Muscle layer of colon (tissue), 2 donors: ENCODE measurements around the gene ARHGAP22.

ENCODE experiments used
- H3K27ac ChIP-seq: one replicate; pipeline ENCODE4 v1.7.0; 2013; ENCODE audit warnings: low read depth, mild to moderate bottlenecking, low read length, moderate library complexity
- H3K27me3 ChIP-seq, 2 donors: one replicate each; pipeline ENCODE4 v1.7.0; 2013; ENCODE audit warnings: low read length in 2 of 2, mild to moderate bottlenecking in 2 of 2; ENCODE audit not compliant: insufficient read depth in 2 of 2, control insufficient read depth in 1 of 2
- H3K36me3 ChIP-seq: one replicate; pipeline ENCODE4 v1.7.0; 2013; ENCODE audit warnings: mild to moderate bottlenecking, low read length; ENCODE audit not compliant: insufficient read depth
- H3K4me1 ChIP-seq: one replicate; pipeline ENCODE4 v1.7.0; 2013; ENCODE audit warnings: mild to moderate bottlenecking, low read length; ENCODE audit not compliant: insufficient read depth
- H3K4me3 ChIP-seq, 2 donors: one replicate each; pipeline ENCODE4 v1.7.0; 2013; ENCODE audit warnings: low read length in 2 of 2, low read depth in 1 of 2, mild to moderate bottlenecking in 1 of 2, moderate library complexity in 1 of 2
- H3K9ac ChIP-seq: one replicate; pipeline ENCODE4 v1.7.0; 2013; ENCODE audit warnings: low read length
- H3K9me3 ChIP-seq: one replicate; pipeline ENCODE4 v1.7.0; 2013; ENCODE audit warnings: mild to moderate bottlenecking, low read length
- donor health status: abdominal sarcoma.
- donor health status: Adenocarcinoma of cecum.

ARHGAP22 gene

DNA sequence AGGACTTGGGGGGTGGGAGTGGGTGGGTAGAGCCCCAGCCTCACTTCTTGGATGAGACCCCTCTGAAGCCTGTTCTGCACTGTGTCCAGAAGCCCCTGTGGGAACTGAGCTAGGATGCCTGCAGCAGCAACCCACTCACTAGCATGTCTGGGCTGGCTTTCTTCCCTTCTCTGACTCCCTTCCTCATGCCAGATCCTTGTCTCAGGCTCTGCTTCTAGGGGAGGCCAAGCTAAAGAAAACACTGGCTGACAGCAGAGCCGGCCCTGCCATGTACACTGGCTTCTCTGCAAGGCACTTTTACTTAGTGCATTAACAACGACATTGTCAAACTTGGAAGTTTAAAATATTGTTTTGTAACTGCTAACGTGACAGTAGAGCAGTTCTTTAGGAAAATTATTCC, 50.2 kb downstream of the ARHGAP22 start:
- H3K27ac ChIP-seq = no peak overlapping the region

DNA sequence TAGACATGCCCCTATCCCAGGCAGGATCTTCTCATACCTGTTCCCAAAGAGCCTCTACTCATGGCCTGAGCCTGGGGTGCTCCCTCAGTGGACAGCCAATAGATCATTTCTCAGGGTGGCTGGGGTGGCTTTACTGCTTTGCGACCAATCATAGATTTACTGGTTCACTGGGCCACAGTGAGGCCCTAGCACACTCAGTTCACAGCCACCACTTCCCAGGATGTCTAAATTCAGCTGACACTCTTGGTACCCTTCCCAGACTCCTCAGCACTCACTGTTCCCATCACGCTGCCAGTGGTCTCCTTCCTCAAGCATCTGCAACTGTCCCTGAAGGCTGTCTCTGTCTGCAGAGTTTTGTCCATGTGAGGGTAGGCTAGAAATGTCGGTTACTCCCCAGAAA, 50.6 kb downstream of the ARHGAP22 start:
- Histone ChIP-seq H3K9ac (no peak overlapping the region), H3K4me1 (peaks cover 30% of the 10 kb centered on the region), H3K9me3 (no peaks in the 10 kb centered on the region), H3K27me3 (no peaks in the 10 kb centered on the region), H3K4me3 (no peak overlapping the region), H3K27ac (no peak overlapping the region), H3K36me3 (no peaks in the 10 kb centered on the region)

More for the DNA sequence above, 50.2 kb downstream of the ARHGAP22 start:
- Histone ChIP-seq H3K4me3 (no peak overlapping the region), H3K4me1 (peaks cover 30% of the 10 kb centered on the region), H3K9me3 (no peaks in the 10 kb centered on the region), H3K27me3 (no peaks in the 10 kb centered on the region), H3K36me3 (no peaks in the 10 kb centered on the region), H3K9ac (no peak overlapping the region)

DNA sequence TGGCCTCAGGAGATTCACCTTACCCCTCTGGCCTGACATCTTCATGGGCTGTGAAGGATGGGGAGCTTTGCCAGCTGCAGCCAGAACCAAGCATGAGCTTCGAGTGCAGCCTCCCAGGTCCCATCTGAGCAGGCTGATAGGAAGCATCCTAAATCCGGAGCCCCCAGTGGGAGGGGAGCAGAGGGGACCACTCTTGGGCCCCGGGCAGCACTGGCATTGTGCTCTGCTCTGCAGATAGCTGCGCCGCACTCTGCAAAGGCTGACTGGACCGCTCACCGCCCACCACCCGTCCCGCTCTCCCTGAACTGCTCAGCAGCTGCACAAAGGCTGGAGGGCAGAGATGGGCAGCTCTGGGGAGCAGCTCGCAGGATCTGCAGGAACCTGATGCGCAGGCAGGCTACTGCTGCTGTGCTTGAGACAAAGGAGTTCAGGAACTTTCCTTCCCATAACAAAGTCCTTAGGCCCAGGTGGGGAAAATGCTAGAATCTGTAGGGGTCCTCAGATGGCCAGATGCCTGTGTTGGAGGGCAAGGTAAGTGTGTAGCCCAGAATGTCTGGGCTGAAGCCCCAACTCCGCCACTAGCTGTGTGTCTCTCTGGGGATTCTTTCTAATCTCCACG, 51.8 kb downstream of the ARHGAP22 start:
- no peaks in the 10 kb centered on the region for H3K9me3 ChIP-seq
- no peak overlapping the region for H3K27ac ChIP-seq
- peaks cover 30% of the 10 kb centered on the region for H3K4me1 ChIP-seq
- no peaks in the 10 kb centered on the region for H3K27me3 ChIP-seq
- no peak overlapping the region for H3K9ac ChIP-seq
- no peak overlapping the region for H3K4me3 ChIP-seq
- no peaks in the 10 kb centered on the region for H3K36me3 ChIP-seq

- no peaks in the 10 kb centered on the region for H3K27me3 ChIP-seq
- no peaks in the 10 kb centered on the region for H3K36me3 ChIP-seq
- peaks cover 30% of the 10 kb centered on the region for H3K4me1 ChIP-seq
- no peak overlapping the region for H3K27ac ChIP-seq
- no peak overlapping the region for H3K9ac ChIP-seq
- no peaks in the 10 kb centered on the region for H3K9me3 ChIP-seq
- H3K4me3 ChIP-seq = no peak overlapping the region
Measured at GRCh38 chr10:48551861-48552591, 52.8 kb downstream of the ARHGAP22 start.

- no peak overlapping the region for H3K4me3 ChIP-seq
- H3K9ac ChIP-seq = no peak overlapping the region
- H3K36me3 ChIP-seq = no peaks in the 10 kb centered on the region
- H3K27ac ChIP-seq = no peak overlapping the region
- no peaks in the 10 kb centered on the region for H3K9me3 ChIP-seq
- no peaks in the 10 kb centered on the region for H3K27me3 ChIP-seq
- H3K4me1 ChIP-seq = peaks cover 30% of the 10 kb centered on the region
Measured at GRCh38 chr10:48550977-48551376, 53.9 kb downstream of the ARHGAP22 start.

DNA sequence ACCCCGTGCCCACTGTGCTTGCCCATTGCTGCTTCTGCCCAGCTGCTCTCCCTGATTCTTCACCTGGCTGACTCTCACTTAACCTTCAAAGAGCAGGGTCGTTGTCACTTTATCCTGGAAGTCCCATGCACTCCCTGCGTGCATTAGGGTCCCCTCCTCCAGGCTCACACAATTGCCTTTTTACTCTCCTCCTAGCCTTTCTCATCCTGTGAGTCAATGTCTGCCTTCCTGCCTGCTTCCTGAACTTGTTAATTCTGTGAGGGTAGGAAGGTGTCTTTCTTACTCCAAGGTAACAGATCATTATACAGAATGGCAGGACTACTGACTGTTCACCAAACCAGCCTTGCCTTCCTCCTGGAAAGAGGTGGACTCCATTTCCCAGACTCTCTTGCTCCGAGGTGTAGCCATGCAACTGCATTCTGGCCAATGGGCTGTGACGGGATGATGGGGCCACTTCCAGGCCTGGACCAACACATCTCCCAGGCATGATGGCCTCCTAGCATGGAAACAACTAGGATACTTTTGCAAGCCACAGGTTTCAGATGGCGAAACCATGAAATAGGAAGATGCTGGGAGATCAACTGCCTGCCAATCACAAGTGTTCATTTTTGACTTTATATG, 54.7 kb downstream of the ARHGAP22 start:
- Histone ChIP-seq H3K4me1 (peaks cover 26% of the 10 kb centered on the region), H3K9me3 (no peaks in the 10 kb centered on the region), H3K27me3 (no peaks in the 10 kb centered on the region), H3K4me3 (no peak overlapping the region), H3K36me3 (no peaks in the 10 kb centered on the region), H3K27ac (no peak overlapping the region), H3K9ac (no peak overlapping the region)

DNA sequence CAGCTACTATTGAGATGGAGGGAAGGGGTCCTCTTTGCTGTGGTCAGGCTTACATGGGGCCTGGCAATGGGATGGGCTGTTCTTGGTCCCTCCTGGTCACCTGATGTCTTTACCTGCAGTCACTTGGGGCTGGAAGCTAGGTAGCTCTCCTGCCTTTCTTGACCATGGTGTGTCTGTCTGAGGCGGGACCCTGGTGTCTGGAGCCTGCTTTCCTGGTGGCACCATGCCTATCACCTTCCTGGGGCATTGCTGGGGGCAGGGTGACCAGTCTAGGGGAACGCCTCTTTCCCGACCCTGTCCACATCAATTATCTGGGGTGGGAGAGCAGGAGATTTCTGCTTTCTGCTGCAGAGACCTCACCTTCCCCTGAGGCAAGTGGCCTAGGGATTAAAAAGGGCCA, 55.6 kb downstream of the ARHGAP22 start:
- Histone ChIP-seq H3K9ac (no peak overlapping the region), H3K36me3 (no peaks in the 10 kb centered on the region), H3K27me3 (no peaks in the 10 kb centered on the region), H3K9me3 (no peaks in the 10 kb centered on the region), H3K4me3 (no peak overlapping the region), H3K4me1 (peaks cover 16% of the 10 kb centered on the region), H3K27ac (no peak overlapping the region)

- H3K4me1 ChIP-seq = peaks cover 10% of the 10 kb centered on the region
Measured at GRCh38 chr10:48548531-48549135, 56.2 kb downstream of the ARHGAP22 start.

GRCh38 chr10:48547981-48548380, 56.9 kb downstream of the ARHGAP22 start:
- peaks cover 10% of the 10 kb centered on the region for H3K4me1 ChIP-seq
- no peaks in the 10 kb centered on the region for H3K36me3 ChIP-seq
- H3K9me3 ChIP-seq = no peaks in the 10 kb centered on the region
- no peak overlapping the region for H3K4me3 ChIP-seq
- H3K9ac ChIP-seq = no peak overlapping the region
- H3K27me3 ChIP-seq = no peaks in the 10 kb centered on the region
- no peak overlapping the region for H3K27ac ChIP-seq

More at GRCh38 chr10:48548531-48549135, 56.2 kb downstream of the ARHGAP22 start:
- Histone ChIP-seq H3K36me3 (no peaks in the 10 kb centered on the region), H3K27ac (no peak overlapping the region), H3K9me3 (no peaks in the 10 kb centered on the region), H3K9ac (no peak overlapping the region), H3K4me3 (no peak overlapping the region), H3K27me3 (no peaks in the 10 kb centered on the region)

DNA sequence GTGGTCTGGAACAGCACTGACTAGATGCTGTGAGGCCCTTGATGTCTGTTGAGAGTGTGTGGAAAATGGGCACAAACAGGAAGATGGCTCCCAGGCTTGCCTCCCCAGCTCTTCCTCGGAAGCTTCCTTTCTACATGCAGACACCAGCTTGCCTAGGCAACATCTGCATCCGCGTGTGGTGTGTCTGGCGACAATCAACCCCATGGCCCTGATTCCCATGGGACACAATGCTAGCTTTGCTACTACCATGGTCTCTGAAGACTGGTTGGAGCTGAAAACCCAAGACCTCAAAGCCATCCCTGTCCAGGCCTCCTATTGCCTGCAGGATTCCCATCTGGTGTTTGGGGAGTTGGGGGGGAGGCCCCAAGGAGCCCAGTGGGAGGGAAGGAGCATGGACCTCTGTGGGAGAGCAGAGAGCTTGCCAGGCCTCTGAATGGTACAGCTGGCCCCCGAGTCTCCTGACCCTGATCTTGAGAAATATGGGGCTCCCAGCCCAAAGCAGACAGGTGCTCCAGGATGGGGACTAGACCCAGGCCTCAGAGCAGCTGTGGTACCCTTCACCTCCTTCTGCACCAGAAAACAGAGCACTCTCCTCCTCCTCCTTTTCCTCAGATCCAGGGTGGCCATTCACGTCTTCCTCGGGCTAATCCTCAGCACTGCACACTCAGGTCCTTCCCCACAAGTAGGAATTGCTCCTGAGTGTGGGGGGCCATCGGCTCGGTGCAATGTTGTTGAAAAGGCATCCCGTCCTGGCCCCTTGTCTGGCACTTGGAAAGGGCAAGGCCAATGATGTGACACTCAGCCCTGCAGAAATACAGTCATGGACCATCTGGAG, 57.6 kb downstream of the ARHGAP22 start:
- Histone ChIP-seq H3K4me3 (no peak overlapping the region), H3K9ac (no peak overlapping the region), H3K36me3 (no peaks in the 10 kb centered on the region), H3K4me1 (peaks cover 9% of the 10 kb centered on the region), H3K9me3 (no peaks in the 10 kb centered on the region), H3K27ac (no peak overlapping the region), H3K27me3 (no peaks in the 10 kb centered on the region)
